Measurements from ENCODE around the gene PHETA1. TPM values are rescaled to one million over a fixed set of nuclear protein-coding genes. Genes with fewer than 3 reads are reported as not detected.

Gene PHETA1
- polyA plus RNA-seq, 1 experiment = 3.5 TPM

DNA sequence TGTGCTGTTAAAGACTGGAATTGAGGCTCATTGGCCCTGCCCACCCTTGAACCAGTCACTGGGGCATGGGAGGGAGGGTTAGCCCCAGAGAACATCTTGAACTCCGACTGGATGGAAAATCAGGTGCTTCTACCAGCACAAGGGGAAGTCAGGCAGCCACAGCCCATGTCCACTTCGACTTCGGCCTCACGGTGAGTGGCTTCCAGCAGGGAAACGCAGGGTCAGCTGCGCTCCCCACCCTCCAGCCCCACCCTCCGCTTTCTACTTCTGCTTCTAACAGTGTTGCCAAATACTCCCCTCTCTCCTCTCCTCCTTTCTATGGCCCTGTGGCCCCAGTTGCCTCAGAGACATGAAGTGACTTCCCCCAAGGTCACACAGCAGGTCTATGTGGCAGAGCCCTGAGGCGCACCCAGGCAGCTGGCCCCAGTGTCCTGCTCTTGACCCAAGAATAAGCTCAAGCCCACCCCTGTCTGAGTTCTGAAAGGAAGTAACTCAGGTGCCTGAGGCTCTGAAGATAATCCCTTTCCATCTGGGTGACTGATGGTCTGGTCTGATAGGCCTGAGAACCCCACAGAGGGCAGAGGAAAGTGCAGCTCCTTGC is 24.9 kb upstream of the PHETA1 start:
- ChIA-PET CTCF (interaction anchor here (8.7 kb wide), 1 partner anchor 59 kb away, joined by 349 read pairs; no protein-coding TSS in a partner anchor), POLR2A (no interaction called here)
- TF ChIP-seq, protein P1, sequence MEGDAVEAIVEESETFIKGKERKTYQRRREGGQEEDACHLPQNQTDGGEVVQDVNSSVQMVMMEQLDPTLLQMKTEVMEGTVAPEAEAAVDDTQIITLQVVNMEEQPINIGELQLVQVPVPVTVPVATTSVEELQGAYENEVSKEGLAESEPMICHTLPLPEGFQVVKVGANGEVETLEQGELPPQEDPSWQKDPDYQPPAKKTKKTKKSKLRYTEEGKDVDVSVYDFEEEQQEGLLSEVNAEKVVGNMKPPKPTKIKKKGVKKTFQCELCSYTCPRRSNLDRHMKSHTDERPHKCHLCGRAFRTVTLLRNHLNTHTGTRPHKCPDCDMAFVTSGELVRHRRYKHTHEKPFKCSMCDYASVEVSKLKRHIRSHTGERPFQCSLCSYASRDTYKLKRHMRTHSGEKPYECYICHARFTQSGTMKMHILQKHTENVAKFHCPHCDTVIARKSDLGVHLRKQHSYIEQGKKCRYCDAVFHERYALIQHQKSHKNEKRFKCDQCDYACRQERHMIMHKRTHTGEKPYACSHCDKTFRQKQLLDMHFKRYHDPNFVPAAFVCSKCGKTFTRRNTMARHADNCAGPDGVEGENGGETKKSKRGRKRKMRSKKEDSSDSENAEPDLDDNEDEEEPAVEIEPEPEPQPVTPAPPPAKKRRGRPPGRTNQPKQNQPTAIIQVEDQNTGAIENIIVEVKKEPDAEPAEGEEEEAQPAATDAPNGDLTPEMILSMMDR (IDR thresholded peaks at IDR 0.05; ENCODE audit: low read depth, low read length) = no peak
- H3K27me3 ChIP-seq (ENCODE audit: control insufficient read depth, insufficient read depth, low read length) = peaks cover 2% of the 10 kb centered on the region
- no peak for DNase-seq (ENCODE audit: low read depth, low spot score)
- no peaks in the 10 kb centered on the region for H3K9me3 ChIP-seq (ENCODE audit: control insufficient read depth, insufficient read depth, low read length)
- H3K27ac ChIP-seq (ENCODE audit: low read depth, low read length) = no peak overlapping the region
- no peak overlapping the region for H3K4me3 ChIP-seq (ENCODE audit: low read depth, low read length)

DNA sequence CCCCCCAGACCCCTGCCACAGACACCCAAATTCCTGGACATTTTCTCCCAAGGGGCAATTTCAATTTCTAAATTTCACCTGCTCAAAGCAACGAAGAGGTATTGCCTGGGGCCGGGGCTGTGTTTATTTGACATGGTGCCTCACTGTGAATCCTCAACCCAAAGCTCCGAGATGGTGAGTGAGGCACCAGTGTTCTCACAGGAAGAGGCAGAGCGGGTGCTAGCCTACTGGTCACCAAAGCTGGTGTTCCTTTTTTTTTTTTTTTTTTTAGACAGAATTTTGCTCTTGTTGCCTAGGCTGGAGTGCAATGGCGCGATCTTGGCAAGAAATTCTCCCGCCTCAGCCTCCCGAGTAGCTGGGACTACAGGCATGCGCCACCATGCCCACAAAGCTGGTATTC is 22.0 kb upstream of the PHETA1 start:
- TF ChIP-seq, protein P1 (IDR thresholded peaks at IDR 0.05; ENCODE audit: low read depth, low read length) = no peak
- CTCF ChIA-PET = interaction anchor here (1.0 to 1.2 kb wide), 2 partner anchors 14 to 61 kb away, joined by 3 to 4 read pairs; no protein-coding TSS in a partner anchor
- no peak for DNase-seq (ENCODE audit: low read depth, low spot score)
- Histone ChIP-seq H3K27ac (ENCODE audit: low read depth, low read length) (no peak overlapping the region), H3K4me3 (ENCODE audit: low read depth, low read length) (no peak overlapping the region), H3K27me3 (ENCODE audit: control insufficient read depth, insufficient read depth, low read length) (peaks cover 5% of the 10 kb centered on the region), H3K9me3 (ENCODE audit: control insufficient read depth, insufficient read depth, low read length) (no peaks in the 10 kb centered on the region)
- POLR2A ChIA-PET = no interaction called here

DNA sequence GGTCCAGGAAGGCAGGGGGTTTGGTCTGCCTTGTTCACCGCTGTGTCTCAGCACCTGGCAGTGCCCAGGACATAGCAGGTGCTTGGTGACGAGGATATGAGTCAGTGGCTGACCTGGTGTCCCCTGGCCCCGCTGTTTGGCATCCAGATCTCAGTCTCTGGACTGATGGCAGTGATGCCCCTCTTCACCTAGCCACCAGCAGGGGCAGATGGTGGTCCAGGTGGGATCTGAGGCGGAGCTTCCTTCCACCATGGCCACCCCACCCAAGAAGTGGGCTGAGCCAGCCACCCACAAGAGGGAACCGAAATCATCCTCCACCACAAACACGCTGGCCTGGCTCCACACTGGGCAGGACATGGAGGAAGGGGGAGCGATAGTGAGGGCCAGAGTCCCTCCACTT is 20.7 kb upstream of the PHETA1 start:
- CTCF ChIA-PET = no interaction called here
- H3K27ac ChIP-seq (ENCODE audit: low read depth, low read length) = no peak overlapping the region
- H3K4me3 ChIP-seq (ENCODE audit: low read depth, low read length) = no peak overlapping the region
- POLR2A ChIA-PET = no interaction called here
- H3K27me3 ChIP-seq (ENCODE audit: control insufficient read depth, insufficient read depth, low read length) = peaks cover 5% of the 10 kb centered on the region
- DNase-seq (ENCODE audit: low read depth, low spot score) = no peak
- H3K9me3 ChIP-seq (ENCODE audit: control insufficient read depth, insufficient read depth, low read length) = no peaks in the 10 kb centered on the region
- TF ChIP-seq, protein P1 (IDR thresholded peaks at IDR 0.05; ENCODE audit: low read depth, low read length) = no peak

DNA sequence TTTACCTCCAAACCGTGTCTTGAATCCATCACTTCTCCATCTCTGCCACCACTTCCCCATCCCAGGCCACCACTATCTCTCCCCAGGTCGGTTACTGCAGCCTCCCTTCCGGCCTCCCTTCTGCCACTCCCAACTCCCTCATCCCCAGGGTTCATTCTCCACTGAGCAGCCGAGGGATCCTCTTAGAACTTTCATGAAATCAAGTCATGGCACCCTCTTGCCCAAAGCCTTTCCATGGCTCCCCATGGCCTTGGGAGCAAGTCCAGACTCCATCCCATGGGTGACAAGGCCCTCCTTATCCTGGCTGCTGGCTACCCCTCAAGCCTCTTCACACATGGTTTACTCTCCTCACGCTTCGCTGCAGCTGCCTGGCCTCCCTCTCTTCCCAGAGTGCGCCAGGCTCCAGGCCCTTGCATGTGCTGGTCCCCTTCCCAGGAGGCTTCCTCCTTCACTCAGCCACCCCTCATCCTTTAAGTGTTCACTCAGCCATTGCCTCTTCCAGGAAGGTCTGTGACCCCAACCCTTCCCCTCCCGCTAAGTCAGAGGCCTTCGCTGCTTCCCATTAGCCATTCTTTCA is 18.9 kb upstream of the PHETA1 start:
- H3K4me3 ChIP-seq (ENCODE audit: low read depth, low read length) = no peak overlapping the region
- H3K27me3 ChIP-seq (ENCODE audit: control insufficient read depth, insufficient read depth, low read length) = peaks cover 5% of the 10 kb centered on the region
- H3K27ac ChIP-seq (ENCODE audit: low read depth, low read length) = no peak overlapping the region
- H3K9me3 ChIP-seq (ENCODE audit: control insufficient read depth, insufficient read depth, low read length) = no peaks in the 10 kb centered on the region
- ChIA-PET CTCF (no interaction called here), POLR2A (no interaction called here)
- TF ChIP-seq, protein P1 (IDR thresholded peaks at IDR 0.05; ENCODE audit: low read depth, low read length) = no peak
- no peak for DNase-seq (ENCODE audit: low read depth, low spot score)

DNA sequence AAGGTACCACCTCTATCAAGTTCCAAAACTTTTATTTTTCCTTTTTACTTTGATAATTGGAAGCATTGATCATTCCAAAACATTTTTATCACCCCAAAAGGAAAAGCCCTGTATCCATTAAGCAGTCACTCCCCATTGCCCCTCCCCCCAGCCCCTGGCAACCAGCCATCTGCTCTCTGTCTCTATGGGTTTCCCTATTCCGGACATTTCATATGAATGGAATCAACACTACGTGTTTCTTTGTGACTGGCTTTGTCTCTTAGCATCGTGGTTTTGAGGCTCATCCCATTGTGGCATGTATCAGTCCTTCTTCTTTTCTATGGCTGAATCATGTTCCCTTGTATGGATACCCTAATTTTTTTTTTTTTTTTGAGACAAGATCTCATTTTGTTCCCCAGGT is 18.0 kb upstream of the PHETA1 start:
- Histone ChIP-seq H3K4me3 (ENCODE audit: low read depth, low read length) (no peak overlapping the region), H3K27me3 (ENCODE audit: control insufficient read depth, insufficient read depth, low read length) (peaks cover 7% of the 10 kb centered on the region), H3K9me3 (ENCODE audit: control insufficient read depth, insufficient read depth, low read length) (no peaks in the 10 kb centered on the region), H3K27ac (ENCODE audit: low read depth, low read length) (no peak overlapping the region)
- ChIA-PET CTCF (no interaction called here), POLR2A (no interaction called here)
- TF ChIP-seq, protein P1 (IDR thresholded peaks at IDR 0.05; ENCODE audit: low read depth, low read length) = no peak
- DNase-seq (ENCODE audit: low read depth, low spot score) = no peak

All from AG04450 (cell line).